HG03558 (cell line): ENCODE data around the gene ELMO1.

Experiments
- ATAC-seq: cut with Tn5 transposase; IDR thresholded peaks from one replicate; pipeline ENCODE4 v1.9.1; 2021; ENCODE audit warnings: moderate number of reproducible peaks; ENCODE audit not compliant: unreplicated experiment; ENCODE audit errors: extremely low read depth

The ELMO1 gene

DNA sequence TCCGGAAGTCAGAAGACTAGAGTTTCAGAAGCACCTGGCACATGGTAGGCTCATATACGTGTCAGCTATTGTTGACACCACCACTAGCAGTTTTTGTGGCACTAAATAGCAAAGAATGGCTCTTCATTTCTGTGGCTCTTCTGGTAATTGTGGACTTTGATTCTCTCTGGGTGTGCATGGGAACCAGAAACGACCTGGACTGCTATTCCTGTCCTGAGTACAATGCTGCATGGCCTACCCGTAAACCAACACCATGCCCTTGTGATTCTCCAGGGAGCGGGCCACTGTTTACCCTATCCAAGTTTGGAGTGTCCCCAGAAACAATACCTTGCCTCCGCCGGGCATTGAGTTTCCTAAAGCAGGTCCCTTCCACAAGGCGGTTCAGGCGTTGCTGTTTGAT, 561.4 kb downstream of the ELMO1 start:
- no peak for ATAC-seq

- no peak for ATAC-seq
Measured at GRCh38 chr7:36884910-36885309, 563.8 kb downstream of the ELMO1 start.

DNA sequence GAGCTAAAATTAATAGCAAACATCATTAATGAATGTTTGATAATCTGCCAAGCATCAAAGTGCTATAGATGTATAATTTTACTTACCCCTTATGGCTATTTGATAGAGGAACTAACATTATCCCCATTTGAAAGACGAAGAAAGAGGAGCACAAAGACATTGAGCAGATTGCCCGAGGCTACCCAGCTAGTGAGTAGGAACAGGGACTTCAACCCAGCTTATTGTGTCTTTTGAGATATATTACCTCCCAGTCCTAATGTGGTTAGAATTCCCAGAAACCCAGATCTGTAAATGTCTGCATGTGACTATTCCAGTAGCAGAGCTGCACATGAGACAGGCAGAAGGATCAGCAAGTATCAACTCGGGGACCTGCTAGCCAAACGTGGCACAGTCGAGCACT, 564.3 kb downstream of the ELMO1 start:
- ATAC-seq = no peak

- no peak for ATAC-seq
Measured at GRCh38 chr7:36881233-36881874, 567.3 kb downstream of the ELMO1 start.

DNA sequence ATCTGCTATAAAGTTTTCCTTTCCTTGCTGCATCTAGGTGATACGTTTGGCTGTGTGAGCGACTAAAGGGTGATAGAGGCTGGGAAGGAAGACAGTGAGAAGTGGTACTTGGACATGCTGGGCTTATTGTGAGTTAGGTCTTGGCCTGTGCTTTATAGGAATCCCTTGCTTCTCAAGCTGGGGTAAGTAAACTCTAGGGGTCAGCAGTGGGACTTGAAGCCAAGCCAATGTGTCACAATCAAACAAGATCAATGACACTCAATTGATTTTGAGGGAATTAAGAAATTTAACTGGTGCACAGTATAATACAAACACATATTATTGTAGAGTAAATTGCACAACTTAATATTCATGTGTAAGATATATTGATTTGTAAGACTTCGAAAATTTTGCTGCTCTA, 568.6 kb downstream of the ELMO1 start:
- no peak for ATAC-seq

- no peak for ATAC-seq
Measured at GRCh38 chr7:36879021-36879420, 569.6 kb downstream of the ELMO1 start.

DNA sequence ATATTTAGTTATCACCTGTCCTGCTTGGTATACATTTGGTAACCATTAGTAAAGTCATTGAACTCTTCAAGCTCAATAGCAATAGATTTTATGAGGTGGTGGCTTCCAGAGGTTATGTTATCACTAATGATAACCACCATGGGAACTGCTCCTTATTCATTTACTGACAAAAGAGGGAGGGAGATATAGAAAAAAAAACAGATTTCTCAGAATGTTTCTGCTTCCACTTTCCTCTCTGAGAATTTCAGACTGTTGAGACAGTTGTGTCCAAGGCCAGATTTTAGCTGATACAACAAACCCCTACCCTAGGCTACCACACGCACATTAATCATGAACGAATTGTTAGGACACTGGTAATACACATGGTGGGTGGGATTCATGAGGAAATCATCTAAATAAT, 570.4 kb downstream of the ELMO1 start:
- ATAC-seq = no peak

GRCh38 chr7:36875794-36876193, 572.9 kb downstream of the ELMO1 start:
- ATAC-seq = no peak

DNA sequence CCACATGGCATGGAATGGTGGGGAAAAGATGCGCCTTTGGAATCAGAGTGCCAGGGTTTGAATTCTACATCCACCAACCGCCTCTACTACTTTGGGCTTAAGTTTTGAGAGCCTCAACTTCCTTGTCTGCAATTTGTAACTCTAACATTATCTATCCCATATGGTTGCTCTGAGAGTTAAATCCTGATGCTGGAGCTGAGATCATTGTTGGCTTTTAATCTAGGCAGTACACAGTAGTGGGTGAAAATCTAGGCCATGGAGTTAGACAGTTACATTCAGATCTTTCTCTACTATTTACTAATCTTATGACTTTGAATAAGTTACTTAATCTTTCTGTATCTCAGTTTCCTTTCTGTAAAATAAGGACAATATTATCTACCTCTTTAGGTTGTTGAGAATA, 574.6 kb downstream of the ELMO1 start:
- ATAC-seq = no peak

- ATAC-seq = no peak
Measured at GRCh38 chr7:36871863-36872262, 576.8 kb downstream of the ELMO1 start.

GRCh38 chr7:36871355-36871738, 577.3 kb downstream of the ELMO1 start:
- ATAC-seq = no peak

GRCh38 chr7:36870625-36871354, 577.9 kb downstream of the ELMO1 start:
- ATAC-seq = no peak

- no peak for ATAC-seq
Measured at GRCh38 chr7:36868727-36869411, 579.8 kb downstream of the ELMO1 start.

DNA sequence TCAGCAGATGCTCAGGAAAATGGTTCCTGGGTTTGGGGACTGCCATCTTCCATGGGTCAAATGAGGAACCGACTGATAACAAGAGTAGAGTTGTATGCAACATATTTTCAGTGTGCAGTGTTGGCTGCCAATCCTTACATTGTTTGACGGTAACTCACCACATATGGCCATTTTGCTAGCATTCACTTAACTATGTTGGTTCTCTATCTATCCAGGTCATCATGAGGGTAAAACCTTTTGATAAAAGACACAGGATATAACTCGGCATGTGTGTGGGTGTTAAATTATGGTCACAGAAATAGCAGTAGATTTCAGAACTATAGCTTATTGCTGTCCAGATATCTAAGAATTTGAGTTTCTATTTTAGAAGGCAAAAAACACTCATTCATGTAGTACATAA, 583.6 kb downstream of the ELMO1 start:
- ATAC-seq = no peak

DNA sequence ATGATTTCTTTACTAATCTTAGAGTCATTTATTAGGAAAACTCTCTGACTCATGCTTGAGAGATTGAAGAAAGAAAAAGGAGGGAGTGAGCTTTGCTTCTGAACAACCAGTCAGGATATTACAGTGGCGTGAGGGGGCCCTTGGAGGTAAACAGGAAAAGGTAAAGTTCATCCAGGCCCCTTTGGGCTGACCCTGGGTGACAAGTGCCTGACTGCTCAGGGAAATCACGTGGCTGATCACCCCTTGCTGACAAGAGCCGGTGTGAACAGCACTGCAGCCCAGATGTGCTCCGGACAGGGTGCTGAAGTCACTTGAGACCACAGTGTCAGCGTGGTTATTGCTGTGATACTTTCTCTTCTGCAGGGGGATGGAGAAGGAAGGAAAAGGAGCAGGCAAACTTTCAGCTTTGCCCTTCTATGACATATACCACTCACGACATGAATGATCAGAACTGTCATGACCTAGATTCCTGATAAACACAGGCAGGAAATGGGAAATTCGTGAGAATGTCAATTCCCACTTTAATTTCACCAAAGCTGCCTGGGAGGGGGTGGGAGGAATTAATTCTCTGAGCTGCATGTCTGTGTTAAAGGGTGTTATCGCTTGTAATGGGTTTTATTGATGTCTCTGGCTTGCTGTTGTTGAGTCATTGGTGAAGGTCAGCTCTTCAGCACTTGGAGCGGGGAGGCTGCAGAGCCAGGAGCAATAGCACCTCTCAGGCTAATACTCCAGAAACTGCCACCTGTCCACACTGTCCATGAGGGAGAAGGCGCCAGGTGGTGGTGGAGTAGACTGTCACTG, 584.6 kb downstream of the ELMO1 start:
- ATAC-seq = no peak

DNA sequence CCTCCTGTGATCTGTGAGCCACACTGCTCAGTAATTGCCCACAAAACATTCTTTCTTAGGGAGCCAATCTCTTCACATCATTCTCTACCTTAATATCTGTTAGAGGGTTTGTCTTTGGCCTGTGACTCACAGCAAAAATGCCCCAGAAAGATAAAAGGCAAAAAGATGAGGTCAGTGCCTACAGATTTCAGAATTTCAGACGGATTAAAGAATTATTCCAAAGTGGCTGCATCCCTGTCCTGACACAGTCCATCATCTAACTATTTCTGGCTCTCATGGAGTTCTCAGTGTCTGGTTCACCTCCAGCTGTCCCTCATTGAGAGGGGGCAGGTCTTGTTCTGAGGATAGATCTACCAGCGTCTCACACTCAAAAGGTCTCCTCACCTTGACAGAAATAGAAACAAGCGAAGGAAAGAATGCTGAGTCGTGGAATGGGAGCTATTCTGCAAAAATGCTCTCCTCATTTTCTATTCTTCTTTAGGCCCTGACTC, 585.8 kb downstream of the ELMO1 start:
- ATAC-seq = no peak

DNA sequence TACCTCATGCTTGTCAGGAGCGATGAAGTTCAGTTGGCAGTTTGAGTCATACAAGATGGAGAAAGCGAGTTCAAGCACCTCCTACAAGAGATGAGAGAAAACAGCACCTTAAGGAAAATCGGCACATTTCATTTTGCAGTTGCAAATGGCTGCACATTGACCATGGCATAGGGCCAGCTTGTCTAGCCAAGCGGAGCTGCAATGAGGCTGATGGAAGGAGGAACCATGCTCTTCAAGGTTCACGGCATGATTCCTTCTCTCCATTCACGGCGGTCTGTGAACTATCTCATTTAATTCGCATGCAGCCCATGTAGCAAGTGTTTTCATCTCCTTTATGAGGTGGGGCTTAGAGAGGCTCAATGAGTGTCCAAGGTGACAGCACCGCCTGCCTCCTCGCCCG, 587.0 kb downstream of the ELMO1 start:
- no peak for ATAC-seq

GRCh38 chr7:36860681-36861080, 588.0 kb downstream of the ELMO1 start:
- ATAC-seq = no peak

DNA sequence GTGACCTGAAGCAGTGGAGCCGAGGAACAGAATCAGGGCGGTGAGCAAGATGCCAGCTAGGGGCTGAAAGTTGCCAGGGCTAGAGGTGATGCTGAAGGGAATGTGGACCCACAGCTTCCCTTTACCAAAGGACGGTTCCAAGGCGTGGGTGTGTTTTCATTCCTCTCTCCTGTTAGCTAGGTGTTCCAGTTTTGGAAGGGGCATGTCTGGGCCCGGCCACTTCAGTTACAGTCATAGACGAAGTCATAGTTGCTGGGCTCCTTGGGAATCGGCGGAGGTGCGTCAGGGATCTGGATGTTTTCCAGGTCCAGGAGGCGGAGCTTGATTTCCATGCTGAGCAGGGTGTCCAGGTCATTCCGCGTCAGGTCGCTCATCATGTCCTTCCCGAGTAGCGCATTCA, 593.3 kb downstream of the ELMO1 start:
- no peak for ATAC-seq

- no peak for ATAC-seq
Measured at GRCh38 chr7:36854652-36855051, 594.0 kb downstream of the ELMO1 start.

- no peak for ATAC-seq
Measured at GRCh38 chr7:36852931-36853330, 595.7 kb downstream of the ELMO1 start.
